BJ (cell line): Measurements from ENCODE around the gene C10orf88. TPM values are rescaled to one million over a fixed set of nuclear protein-coding genes. Genes with fewer than 3 reads are reported as not detected.

ENCODE experiments used
- CTCF ChIA-PET: fragments of 350-600 bp; formaldehyde crosslinking; extraction: SDS; loops from one replicate; lab custom pipeline; 2021; ENCODE audit warnings: antibody characterized with exemption, inconsistent platforms; lab: Yijun Ruan, JAX
- POLR2A ChIA-PET: fragments of 300-600 bp; sonication (Branson Sonifier 250); formaldehyde crosslinking; extraction: SDS; loops from one replicate; lab custom pipeline; 2021; ENCODE audit warnings: antibody characterized with exemption; lab: Charles Lee
- DNase-seq: peaks from one replicate; pipeline ENCODE4 v3.0.0-alpha.2; 2011; ENCODE audit warnings: low read depth
- H3K27me3 ChIP-seq: 2 replicates; pipeline ENCODE4 v1.6.0; 2011; ENCODE audit warnings: low read length; ENCODE audit not compliant: control insufficient read depth, insufficient read depth
- H3K36me3 ChIP-seq: 2 replicates; pipeline ENCODE4 v1.5.1; 2011; ENCODE audit warnings: low read length; ENCODE audit not compliant: control insufficient read depth, insufficient read depth
- H3K4me3 ChIP-seq: 2 replicates; pipeline ENCODE4 v1.5.1; 2011; ENCODE audit warnings: low read depth, mild to moderate bottlenecking, control low read depth, low read length
- CTCF ChIP-seq: IDR thresholded peaks from 2 replicates; pipeline ENCODE4 v1.5.1; 2011; ENCODE audit warnings: low read depth, mild to moderate bottlenecking, control low read depth, inconsistent platforms, low read length, moderate library complexity; ENCODE audit not compliant: insufficient read depth
- polyA plus RNA-seq: library from polyadenylated mRNA; depleted of rRNA; stranded (reverse); fragments of >200 nt; gene quantifications from 2 replicates; pipeline ENCODE4 v1.2.3, GENCODE V29; 2011

C10orf88 gene
- polyA plus RNA-seq, 1 experiment: 2.0 TPM

- no peak for DNase-seq
- CTCF ChIA-PET: interaction anchor here (1.5 kb wide), 1 partner anchor 13 kb away, joined by 5 read pairs; the partner anchor contains the start of gene PSTK
- POLR2A ChIA-PET: no interaction called here
- Histone ChIP-seq H3K36me3 (no peaks in the 10 kb centered on the region), H3K27me3 (no peaks in the 10 kb centered on the region), H3K4me3 (no peak overlapping the region)
- TF ChIP-seq CTCF: no peak
Observed at GRCh38 chr10:122966879-122967278, 12.9 kb upstream of the C10orf88 start.

GRCh38 chr10:122962405-122962804 lies 8.4 kb upstream of the C10orf88 start:
- Histone ChIP-seq H3K27me3 (no peaks in the 10 kb centered on the region), H3K36me3 (no peaks in the 10 kb centered on the region), H3K4me3 (no peak overlapping the region)
- ChIA-PET CTCF (no interaction called here), POLR2A (no interaction called here)
- no peak for DNase-seq
- no peak for TF ChIP-seq CTCF

GRCh38 chr10:122957474-122957873 lies 3.4 kb upstream of the C10orf88 start:
- no peaks in the 10 kb centered on the region for H3K36me3 ChIP-seq
- H3K27me3 ChIP-seq: no peaks in the 10 kb centered on the region
- no peak for DNase-seq
- CTCF ChIA-PET: interaction anchor here (1.1 to 1.3 kb wide), 2 partner anchors 12 to 14 kb away, joined by 3 to 4 read pairs; no protein-coding TSS in a partner anchor
- H3K4me3 ChIP-seq: no peak overlapping the region
- POLR2A ChIA-PET: no interaction called here
- TF ChIP-seq CTCF: no peak

- Histone ChIP-seq H3K27me3 (no peaks in the 10 kb centered on the region), H3K36me3 (no peaks in the 10 kb centered on the region), H3K4me3 (no peak overlapping the region)
- no peak for DNase-seq
- ChIA-PET POLR2A (no interaction called here), CTCF (interaction anchor here (0.8 to 2.2 kb wide), 3 partner anchors 10 to 25 kb away, joined by 3 to 11 read pairs (median 5); partner anchors contain the start of gene PSTK)
- TF ChIP-seq CTCF: no peak
Observed at GRCh38 chr10:122955892-122956291, 1.9 kb upstream of the C10orf88 start.

- CTCF ChIA-PET: interaction anchor here (1.5 to 1.6 kb wide), 3 partner anchors 11 to 26 kb away, joined by 3 to 5 read pairs (median 4); partner anchors contain the start of gene PSTK
- peak overlapping the region; percentile 76 for H3K4me3 ChIP-seq
- TF ChIP-seq CTCF: no peak
- POLR2A ChIA-PET: no interaction called here
- no peak for DNase-seq
- no peaks in the 10 kb centered on the region for H3K27me3 ChIP-seq
- H3K36me3 ChIP-seq: no peaks in the 10 kb centered on the region
Observed at GRCh38 chr10:122954731-122955050, 664 bp upstream of the C10orf88 start.
